Neural progenitor cell (in vitro differentiated cells): ENCODE results near the gene BIRC5.

Experiments used
- EZH2 ChIP-seq: fragments of 200-600 bp; sonication (generic); IDR thresholded peaks from 2 replicates; pipeline ENCODE4 v1.6.1; 2017; ENCODE audit warnings: antibody characterized with exemption, mild to moderate bottlenecking, moderate library complexity
- EZH2phosphoT487 ChIP-seq: fragments of 200-600 bp; sonication (generic); IDR thresholded peaks from 2 replicates; pipeline ENCODE4 v1.6.1; 2017; ENCODE audit warnings: antibody characterized with exemption
- TF ChIP-seq, protein P1 (sequence below): fragments of 200-600 bp; sonication (generic); IDR thresholded peaks from 2 replicates; pipeline ENCODE4 v1.5.1; 2017; ENCODE audit warnings: antibody characterized with exemption, mild to moderate bottlenecking

DNA sequence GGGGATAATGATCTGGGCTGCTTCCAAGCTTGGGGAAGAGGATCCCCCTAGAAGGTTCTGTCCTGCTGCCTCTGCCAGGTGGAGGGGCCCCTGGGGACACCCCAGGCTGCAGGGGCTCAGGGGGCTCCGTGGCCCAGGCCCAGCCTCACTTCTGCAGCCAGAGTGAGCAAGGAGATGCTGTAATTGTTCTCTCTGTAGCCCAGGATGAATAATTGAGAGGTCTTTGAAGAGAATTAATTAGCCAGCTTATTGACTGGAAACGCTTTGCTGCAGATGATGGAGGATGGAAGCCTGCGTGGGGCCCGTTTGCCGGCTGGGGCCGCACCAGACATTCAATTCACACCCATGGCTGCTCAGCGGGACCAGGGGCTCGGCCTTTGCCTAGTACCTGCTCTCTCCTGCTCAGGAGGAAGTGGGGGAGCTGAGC is 55.9 kb downstream of the BIRC5 start:
- TF ChIP-seq, protein P1, sequence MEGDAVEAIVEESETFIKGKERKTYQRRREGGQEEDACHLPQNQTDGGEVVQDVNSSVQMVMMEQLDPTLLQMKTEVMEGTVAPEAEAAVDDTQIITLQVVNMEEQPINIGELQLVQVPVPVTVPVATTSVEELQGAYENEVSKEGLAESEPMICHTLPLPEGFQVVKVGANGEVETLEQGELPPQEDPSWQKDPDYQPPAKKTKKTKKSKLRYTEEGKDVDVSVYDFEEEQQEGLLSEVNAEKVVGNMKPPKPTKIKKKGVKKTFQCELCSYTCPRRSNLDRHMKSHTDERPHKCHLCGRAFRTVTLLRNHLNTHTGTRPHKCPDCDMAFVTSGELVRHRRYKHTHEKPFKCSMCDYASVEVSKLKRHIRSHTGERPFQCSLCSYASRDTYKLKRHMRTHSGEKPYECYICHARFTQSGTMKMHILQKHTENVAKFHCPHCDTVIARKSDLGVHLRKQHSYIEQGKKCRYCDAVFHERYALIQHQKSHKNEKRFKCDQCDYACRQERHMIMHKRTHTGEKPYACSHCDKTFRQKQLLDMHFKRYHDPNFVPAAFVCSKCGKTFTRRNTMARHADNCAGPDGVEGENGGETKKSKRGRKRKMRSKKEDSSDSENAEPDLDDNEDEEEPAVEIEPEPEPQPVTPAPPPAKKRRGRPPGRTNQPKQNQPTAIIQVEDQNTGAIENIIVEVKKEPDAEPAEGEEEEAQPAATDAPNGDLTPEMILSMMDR: no peak
- TF ChIP-seq EZH2 (no peak), EZH2phosphoT487 (no peak)
